Tongue (tissue), 2 donors: ENCODE results near the gene SKIC2. TPM values are rescaled to one million over a fixed set of nuclear protein-coding genes. Genes with fewer than 3 reads are reported as not detected.
"Not testable (repeated sequence)": the region's sequence is repeated elsewhere in the genome, so short reads cannot be mapped to it uniquely, and the experiment has no call there.

ENCODE experiments used
- DNase-seq: peaks from one replicate; pipeline ENCODE4 v3.0.0-alpha.2; 2015
- total RNA-seq: library from RNA; depleted of rRNA; stranded (reverse); fragments of >200 nt; gene quantifications from one replicate; pipeline ENCODE4 v1.2.3, GENCODE V29; 2014

The SKIC2 gene
- total RNA-seq, 1 donor from 2014 or later = 30.6 TPM

DNA sequence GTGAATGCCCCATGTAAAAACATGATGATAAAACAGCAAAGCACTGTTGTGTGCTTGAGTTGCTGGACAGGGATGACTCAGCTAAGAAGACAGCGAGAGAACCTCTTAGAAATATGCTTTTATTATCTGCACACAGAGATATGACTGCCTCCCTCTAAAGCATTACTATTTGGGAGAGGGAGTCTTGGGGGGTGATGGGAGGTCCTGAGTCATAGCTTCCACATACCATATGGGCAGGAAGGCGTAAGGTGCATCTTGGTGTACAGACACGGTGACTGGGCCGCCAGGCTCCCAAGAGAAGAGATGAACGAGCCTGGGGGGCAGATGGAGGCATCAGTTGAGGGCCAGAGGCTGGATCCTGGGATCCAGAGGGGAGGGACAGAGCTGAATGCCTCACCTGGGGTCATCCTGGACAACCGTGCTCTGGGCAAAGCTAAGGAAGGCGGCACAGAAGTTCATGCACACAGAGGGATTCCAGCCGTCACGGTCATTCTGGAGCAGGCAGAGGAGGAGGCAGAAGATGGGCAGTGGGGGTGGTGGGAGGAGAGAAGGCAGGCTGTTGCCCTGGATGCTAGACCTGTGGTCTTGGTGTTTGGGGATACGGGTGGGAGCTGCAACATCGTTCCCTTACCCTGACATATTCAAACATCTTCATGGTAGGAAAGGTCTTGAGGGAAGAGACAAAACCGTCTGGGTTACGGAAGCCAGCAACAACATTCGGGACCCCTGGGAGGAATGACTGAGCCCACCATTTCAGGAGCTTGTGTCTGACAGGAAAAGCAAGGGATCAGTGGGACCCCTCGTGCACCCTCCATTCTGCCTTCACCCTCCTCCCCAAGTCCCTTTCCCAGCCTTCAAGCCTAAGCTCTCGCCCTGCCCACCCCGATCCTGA is 11.0 kb downstream of the SKIC2 start:
- no peak for DNase-seq

DNA sequence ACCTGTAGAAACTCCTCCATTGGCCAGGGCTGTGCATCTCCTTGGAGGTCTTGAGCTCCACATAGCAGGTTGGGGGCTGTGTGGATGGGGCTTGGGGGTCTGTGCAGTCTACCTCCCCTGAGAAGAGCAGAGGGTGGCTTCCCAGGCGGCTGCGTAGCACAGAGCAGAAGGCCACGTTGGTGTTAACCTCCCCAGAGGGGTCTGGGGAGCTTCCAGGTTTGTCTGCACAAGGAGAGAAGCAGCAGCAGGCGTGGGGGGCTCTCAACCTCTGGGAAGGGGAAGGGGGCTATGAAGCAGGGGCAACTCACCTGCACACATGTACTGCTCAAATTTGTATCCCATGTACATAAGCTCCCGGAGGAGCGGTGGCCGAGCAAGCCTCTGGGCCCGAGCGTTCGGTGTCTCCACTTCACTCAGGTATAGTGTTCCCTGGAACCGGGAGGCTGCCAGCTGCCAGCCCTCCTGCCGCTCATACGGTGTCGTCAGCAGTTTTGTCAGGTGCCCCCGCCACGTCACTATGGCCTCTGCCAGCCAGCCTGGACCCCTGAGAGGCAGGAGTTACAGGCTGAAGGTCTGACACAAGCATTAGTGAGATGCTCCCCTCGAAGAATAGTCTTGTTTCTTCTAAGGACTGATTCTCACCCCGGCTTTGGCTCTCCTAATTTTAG is 11.8 kb downstream of the SKIC2 start:
- no peak for DNase-seq

DNA sequence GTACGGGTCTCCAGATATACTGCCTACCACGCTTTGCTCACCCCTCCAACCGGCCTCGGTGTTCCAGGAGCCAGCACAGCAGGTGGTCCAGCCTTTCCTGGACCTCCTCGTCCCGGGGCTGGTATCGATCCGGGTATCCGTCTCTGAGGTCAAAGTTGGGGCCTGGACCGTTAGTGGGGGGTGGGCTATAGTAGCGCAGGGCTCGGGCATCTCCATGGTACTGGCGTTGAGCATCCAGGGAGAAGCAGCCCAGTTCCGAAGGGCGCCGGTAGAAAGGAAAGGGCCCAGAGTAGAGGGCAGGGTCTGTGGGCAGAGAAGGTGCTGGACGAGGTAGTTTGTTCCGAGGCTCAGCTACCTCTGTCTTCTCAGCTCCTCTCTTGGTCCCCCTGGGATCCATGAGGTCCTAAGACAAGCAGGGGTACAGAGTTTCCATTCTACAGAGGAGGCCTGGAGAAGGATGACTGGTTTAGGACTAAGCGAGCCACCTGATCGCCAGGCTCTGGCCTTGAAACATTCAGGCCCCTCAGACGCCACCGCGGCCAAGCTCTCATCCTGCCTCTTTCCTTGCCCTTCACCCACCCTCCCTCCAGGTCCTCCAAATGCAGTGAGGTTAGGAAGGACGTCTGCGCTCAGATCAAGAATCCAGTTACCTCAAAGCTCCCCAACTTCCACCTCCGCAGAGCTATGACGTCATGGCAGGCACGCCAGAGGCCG is 12.5 kb downstream of the SKIC2 start:
- no peak for DNase-seq

DNA sequence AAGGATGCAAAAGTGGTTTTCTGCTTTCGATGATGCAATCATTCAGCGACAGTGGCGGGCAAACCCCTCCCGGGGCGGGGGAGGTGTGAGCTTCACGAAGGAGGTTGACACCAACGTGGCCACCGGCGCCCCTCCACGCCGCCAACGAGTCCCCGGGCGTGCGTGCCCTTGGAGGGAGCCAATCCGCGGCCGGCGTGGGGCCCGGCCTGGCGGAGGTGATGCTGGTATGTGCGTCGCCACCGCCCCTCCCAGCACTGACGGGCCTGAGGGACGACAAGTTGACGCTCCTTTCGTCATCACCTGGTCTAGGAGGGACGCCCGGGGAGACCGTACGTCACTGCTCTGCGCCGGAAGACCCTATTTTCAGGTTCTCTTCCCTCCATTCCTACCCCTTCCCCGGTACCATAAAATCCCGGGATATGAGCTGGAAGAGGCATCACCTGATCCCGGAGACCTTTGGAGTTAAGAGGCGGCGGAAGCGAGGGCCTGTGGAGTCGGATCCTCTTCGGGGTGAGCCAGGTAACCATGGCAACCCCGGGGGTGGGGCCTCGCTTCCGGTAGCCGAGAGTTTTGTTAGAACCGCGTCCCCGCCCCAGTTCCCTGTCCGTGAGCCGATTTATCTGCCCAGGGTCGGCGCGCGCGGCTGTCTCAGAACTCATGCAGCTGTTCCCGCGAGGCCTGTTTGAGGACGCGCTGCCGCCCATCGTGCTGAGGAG is 13.2 kb downstream of the SKIC2 start, which contains the start of gene DXO:
Gene DXO, minus strand, starts transcription at position 146 of the 716 bp plus-strand sequence. CDS start 463 bp downstream, outside the sequence.
- peak; percentile 99 for DNase-seq

DNA sequence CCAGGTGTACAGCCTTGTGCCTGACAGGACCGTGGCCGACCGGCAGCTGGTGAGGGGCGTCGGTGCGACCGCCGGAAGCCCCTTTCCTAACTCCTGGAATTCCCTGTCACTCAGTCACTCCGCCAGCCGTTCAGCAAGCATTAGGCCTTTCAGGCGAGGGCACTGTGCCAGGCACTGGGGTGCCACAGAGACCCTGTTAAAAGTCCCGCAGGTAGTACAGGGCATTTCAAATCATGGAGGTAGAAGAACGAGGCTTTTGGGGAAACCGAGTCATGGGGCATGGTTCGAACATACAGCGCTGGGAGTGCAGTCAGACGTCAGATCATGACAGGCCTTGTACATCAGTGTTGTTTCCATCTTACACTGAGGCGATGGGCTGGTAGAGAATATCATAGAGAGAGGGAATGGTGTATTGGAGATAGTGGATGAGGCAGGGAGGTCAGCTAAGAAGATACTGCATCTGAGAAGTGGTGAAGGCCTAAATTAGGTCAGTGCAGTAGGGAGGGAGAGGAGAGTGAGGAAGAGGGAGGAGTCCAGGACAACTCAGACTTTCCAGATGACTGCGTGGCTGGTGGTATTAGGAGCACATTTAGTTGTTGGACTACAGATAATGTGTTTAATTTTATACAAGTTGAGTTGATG is 13.9 kb downstream of the SKIC2 start:
- peak; percentile 21 for DNase-seq

DNA sequence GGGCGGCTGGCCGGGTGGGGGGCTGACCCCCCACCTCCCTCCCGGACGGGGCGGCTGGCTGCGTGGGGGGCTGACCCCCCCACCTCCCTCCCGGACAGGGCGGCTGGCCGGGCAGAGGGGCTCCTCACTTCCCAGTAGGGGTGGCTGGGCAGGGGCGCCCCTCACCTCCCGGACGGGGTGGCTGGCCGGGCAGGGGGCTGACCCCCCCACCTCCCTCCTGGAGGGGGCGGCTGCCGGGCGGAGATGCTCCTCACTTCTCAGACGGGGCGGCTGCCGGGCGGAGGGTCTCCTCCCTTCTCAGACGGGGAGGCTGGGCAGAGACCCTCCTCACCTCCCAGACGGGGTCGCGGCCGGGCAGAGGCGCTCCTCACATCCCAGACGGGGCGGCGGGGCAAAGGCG is 17.1 kb downstream of the SKIC2 start:
- DNase-seq = not testable (repeated sequence)

DNA sequence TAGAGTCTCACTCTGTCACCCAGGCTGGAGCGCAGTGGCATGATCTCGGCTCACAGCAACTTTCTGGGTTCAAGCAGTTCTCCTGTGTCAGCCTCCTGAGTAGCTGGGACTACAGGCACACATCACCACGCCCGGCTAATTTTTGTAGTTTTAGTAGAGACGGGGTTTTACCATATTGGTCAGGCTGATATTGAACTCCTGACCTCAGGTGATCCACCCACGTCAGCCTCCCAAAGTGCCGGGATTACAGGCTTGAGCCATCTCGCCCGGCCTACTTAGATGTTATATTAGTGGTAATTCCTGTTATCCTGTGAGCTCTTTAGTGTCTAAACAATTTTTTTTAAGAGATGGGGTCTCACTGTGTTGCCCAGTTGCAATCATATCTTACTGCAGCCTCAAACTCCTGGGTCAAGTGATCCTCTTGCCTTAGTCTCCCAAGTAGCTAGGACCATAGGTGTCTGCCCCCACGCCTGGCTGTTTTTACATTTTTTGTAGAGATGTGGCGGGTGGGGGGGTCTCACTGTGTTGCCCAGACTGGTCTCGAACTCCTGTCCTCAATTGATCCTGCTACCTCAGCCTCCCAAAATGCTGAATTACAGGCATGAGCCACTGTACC is 18.9 kb downstream of the SKIC2 start:
- DNase-seq = no peak

DNA sequence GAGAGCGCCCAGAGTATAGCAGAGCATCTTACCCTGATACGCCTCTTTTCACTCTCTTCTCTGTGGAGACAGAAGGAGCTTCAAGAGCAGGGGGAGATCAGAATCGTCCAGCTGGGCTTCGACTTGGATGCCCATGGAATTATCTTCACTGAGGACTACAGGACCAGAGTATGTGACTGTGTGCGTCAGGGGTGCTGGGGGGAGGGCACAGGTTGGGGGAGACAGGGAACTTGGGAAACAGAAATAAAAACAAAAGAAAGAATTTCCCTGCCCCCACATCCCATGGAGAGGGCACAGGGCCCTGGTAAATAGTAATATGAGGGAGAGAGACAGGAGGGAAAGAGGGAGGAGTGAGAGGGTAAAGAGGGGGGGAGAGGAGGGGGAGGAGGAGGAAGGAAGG is 19.9 kb downstream of the SKIC2 start:
- DNase-seq = no peak

DNA sequence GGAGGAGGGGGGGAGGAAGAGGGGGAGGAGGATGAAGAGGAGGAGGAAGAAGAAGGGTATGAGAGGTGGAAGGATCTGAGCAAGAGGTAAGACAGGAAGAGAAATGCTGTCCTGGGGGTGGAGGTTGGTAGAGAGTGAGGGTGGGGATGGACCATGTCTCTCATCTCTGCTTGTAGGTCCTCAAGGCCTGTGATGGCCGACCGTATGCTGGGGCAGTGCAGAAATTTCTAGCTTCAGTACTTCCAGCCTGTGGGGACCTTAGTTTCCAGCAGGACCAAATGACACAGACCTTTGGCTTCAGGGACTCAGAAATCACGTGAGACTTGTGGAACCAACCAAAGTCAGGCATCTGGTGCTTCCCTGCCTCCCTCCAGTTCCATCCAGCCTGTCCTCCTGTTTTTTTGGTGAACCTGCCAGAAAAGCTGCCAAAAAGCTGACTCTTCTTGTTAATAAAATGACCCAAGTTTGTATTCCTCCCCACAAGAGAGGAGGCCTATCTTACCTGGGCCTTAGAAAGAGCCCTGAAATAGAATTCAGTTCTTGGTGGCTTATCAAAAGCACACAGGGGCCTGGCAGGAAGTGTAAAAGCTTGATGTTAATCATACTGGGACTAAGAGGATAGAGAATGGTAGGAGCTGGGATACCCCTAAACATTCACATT is 20.4 kb downstream of the SKIC2 start:
- no peak for DNase-seq

DNA sequence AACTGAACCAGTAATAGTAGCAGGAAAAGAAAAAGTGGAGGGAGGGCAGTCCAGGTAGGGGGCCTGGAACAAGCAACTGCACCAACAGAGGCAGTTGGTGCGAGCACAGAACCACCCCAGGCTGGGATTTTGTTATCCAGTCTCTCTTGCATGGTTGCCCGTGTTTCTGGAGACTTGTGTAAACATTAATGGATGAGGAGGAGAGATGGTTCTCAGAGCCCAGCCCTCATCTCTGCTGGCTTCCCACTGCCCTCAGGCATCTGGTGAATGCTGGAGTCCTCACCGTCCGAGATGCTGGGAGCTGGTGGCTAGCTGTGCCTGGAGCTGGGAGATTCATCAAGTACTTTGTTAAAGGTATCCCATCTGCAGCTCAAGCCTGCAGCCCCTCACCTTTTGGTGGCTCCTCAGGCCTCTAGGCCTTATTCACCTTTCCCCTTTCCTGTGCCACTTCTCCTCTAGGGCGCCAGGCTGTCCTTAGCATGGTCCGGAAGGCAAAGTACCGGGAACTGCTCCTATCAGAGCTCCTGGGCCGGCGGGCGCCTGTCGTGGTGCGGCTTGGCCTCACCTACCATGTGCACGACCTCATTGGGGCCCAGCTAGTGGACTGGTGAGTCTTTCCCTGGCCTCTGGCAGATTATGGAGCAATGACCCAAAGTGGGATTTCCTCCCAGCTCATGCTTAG is 21.4 kb downstream of the SKIC2 start:
- not testable (repeated sequence) for DNase-seq

DNA sequence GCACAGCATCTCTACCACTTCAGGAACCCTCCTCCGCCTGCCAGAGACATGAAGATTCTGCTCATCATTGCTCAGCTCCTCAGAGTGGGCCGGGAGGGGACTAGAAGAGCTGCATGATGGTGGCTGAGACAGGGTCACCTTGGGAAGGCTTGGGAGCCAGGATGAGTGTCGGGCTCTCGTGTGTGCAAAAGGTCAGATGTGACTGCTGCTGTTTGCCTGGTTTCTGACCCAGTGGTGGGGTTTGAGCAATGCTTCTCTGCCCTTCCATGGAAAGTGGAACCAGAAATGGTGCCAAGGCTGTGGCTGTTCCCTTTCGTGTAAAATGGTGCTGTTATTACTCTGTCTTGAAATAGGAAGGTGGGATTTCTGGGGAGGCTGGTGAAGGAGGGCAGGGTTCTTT is 22.0 kb downstream of the SKIC2 start:
- DNase-seq = not testable (repeated sequence)

DNA sequence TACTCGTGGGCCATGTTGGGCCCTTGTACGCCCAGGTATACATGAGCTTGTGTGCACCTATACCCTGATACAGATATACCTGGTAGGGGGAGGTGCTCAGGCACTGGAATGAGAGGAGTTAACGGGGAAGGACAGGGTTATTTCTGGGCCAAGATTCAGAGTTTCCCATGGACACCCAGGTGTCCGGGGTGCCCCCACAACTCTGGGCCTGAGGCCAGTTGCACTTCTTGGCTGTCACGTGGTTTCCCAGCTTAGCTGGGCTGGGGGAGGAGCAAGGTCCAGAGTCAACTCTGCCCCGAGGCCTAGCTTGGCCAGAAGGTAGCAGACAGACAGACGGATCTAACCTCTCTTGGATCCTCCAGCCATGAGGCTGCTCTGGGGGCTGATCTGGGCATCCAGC is 22.8 kb downstream of the SKIC2 start, which contains the start of gene C4A:
Gene C4A, plus strand, starts transcription at position 314 of the 400 bp plus-strand sequence. Its CDS starts 51 bp downstream, at position 365.
- not testable (repeated sequence) for DNase-seq

DNA sequence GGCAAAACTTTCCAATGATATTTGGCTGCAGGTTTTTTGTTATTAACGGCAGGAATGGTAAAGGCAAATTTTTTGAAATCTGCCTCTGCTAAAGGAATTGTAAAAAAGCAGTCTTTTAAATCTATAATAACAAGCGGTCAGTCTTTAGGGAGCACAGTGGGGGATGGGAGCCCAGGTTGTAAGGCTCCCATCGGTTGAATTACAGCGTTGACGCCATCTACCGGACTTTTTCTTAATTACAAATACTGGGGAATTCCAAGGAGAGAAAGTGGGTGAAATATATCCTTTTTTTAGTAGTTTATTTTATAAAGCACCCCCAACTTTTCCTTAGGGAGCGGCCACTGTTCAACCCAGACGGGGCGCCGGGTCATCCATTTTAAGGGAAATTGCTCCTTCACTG is 30.4 kb downstream of the SKIC2 start:
- DNase-seq = not testable (repeated sequence)

DNA sequence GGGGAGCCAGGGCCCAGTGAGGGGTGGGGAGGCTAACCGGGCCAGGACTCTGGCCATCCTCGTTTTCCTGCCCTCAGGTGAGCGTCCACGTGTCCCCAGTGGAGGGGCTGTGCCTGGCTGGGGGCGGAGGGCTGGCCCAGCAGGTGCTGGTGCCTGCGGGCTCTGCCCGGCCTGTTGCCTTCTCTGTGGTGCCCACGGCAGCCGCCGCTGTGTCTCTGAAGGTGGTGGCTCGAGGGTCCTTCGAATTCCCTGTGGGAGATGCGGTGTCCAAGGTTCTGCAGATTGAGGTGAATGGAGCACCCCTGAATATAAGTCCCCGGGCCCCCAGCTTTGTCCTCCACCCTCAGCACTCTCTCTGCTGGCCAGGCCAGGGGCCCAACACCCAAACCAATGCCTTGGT is 35.4 kb downstream of the SKIC2 start:
- DNase-seq = not testable (repeated sequence)

DNA sequence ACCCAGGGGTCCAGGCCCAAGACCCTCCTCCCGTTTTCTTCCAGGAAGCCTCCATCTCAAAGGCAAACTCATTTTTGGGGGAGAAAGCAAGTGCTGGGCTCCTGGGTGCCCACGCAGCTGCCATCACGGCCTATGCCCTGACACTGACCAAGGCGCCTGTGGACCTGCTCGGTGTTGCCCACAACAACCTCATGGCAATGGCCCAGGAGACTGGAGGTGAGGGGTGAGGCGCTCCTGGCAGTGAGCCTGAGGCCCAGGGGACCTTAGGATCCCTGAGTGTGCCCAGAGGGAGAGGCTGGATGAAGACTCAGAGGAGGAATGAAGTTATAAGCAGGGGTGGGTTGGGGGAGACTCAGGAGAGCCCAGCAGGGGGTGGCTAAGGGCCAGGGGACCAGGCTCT is 37.4 kb downstream of the SKIC2 start:
- DNase-seq = not testable (repeated sequence)

DNA sequence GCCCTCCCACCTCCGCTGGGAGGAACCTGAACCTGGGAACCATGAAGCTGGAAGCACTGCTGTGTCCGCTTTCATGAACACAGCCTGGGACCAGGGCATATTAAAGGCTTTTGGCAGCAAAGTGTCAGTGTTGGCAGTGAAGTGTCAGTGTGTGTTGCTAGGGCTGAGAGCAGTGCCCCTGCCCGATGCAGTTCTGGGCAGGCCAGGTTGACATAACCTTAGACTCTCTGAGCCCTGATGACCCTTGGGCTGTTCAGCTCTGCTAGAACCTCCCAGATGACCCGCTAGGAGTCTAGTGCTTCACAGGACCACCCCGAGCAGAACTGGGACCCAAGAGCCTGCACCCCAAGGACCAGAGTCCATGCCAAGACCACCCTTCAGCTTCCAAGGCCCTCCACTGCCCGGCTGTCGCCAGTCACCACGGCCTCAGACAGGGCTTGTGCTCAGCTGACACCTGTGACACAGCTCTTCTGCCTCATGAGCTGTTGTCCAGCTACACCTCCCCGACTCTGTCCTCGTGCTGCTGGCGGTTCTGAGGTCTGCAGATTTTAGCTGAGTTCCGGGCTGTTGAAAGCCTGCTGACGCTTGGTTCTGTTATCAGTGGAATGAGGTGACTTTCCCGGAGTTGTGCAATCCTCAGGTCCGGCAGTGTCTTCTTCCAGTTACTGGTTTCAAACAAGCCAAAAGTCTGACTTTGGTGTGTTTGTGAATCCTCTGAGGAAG is 43.7 kb downstream of the SKIC2 start:
- not testable (repeated sequence) for DNase-seq

DNA sequence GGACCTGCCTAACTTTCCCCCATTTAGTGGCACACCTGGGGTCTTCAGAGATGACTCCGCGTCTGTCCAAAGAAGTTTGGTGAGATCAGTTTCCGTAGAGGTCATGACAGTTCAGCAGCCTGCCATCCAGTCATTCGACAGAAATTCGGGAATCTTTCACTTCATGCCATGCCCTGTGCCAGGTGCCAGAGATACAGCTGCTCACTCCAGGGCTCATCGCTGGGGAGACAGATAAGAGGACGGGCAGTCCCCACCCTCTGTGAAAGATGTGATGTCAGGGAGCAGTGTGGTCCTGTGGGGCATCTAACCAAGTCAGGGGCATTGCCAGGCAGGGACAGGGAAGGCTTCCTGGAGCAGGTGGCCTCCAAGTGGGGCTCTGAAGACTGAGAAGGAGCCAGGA is 44.3 kb downstream of the SKIC2 start:
- DNase-seq = not testable (repeated sequence)

DNA sequence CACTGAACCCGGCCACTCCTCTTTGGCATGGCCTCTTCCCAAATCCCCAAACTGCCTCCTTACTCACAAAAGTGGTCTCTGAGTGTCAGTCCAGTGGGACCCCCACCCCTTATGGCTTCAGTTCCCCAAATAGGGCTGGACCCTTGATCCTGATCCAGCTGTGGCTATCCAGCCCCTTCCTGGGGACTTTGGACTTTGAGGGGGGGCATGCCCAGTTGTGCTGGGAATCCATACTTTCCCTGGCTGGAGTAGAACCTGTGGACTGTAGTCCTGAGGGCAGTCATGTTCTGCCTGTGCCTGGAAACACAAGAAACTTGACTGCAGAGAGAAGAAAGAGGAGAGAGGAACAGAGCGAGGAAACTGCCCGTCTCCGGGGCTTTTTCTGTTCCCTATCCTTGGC is 45.4 kb downstream of the SKIC2 start:
- not testable (repeated sequence) for DNase-seq
